ENCODE measurements around the gene SLC35B2.

DNA sequence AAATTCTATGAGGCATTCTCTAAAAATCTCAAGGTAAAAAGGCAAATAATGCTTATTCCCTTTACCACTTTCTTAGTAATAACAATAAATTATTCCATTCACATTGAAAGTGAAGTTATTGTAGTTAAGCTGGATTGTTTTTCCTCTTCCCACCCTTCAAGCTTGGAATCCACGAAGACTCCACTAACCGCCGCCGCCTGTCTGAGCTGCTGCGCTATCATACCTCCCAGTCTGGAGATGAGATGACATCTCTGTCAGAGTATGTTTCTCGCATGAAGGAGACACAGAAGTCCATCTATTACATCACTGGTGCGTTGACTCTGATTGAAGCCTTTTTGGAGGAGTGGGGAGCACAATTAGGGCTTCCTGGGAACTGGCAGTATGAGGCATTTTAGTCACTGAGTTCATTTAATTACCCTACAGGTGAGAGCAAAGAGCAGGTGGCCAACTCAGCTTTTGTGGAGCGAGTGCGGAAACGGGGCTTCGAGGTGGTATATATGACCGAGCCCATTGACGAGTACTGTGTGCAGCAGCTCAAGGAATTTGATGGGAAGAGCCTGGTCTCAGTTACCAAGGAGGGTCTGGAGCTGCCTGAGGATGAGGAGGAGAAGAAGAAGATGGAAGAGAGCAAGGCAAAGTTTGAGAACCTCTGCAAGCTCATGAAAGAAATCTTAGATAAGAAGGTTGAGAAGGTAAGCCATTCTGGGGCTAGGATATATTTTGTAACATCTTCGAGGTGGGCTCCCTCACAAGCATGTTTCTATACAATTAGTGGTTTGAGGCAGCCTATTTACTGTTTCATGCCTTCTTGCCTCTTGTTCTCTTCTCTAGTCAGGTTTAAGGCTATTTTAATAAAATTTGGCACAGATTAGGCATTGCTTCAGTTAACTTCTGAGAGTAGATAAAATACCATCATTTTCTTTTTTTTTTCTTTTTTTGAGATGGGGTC lies 5.5 kb downstream of the SLC35B2 start:
- TF ChIP-seq, protein P1, sequence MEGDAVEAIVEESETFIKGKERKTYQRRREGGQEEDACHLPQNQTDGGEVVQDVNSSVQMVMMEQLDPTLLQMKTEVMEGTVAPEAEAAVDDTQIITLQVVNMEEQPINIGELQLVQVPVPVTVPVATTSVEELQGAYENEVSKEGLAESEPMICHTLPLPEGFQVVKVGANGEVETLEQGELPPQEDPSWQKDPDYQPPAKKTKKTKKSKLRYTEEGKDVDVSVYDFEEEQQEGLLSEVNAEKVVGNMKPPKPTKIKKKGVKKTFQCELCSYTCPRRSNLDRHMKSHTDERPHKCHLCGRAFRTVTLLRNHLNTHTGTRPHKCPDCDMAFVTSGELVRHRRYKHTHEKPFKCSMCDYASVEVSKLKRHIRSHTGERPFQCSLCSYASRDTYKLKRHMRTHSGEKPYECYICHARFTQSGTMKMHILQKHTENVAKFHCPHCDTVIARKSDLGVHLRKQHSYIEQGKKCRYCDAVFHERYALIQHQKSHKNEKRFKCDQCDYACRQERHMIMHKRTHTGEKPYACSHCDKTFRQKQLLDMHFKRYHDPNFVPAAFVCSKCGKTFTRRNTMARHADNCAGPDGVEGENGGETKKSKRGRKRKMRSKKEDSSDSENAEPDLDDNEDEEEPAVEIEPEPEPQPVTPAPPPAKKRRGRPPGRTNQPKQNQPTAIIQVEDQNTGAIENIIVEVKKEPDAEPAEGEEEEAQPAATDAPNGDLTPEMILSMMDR (IDR thresholded peaks at IDR 0.05) = no peak
- no peak for TF ChIP-seq POLR2A (IDR thresholded peaks at IDR 0.05)
